MM.1S (cell line): ENCODE results near the gene HOXB5.

Experiments
- EZH2phosphoT487 ChIP-seq: fragments of 300-600 bp; sonication (generic); IDR thresholded peaks from 2 replicates; pipeline ENCODE4 v1.6.1; 2018; ENCODE audit warnings: antibody characterized with exemption, low read length
- TF ChIP-seq, protein P1 (sequence below): fragments of 300-600 bp; sonication (generic); IDR thresholded peaks from 2 replicates; pipeline ENCODE4 v1.5.1; 2016; ENCODE audit warnings: antibody characterized with exemption, low read length, mixed read lengths

DNA sequence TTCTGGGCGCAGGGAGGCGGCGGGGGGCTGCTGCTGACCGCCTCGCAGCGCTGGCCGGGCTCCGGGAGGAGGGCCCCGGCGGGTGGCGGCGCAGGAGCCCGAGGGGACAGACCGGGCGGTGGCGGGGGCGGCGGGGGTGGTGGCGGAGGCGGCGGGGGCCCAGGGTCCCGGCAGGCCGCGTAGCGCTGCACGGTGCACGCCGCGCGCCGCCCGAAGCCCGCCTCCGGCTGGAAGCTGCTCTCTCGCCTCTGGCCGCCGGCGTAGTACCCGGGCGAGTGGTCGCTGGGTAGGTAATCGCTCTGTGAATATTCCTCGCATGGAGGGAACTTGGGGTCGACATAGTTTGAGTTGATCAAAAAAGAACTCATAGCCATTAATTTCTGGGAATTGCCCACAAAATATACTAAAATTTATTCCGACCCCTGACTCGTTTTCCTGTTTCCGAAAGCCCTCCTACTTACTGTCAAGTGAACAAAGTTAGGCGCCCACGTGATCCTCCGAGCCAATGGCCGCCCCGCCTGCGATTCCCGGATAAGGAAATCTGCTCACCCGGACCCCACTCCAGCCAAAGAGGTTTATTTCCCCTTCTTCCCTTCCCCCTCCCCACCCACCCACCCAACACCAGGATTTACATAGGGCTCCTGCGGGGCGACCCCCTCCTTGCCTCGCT lies 15.5 kb downstream of the HOXB5 start, which contains the start of gene HOXB4:
- TF ChIP-seq, protein P1, sequence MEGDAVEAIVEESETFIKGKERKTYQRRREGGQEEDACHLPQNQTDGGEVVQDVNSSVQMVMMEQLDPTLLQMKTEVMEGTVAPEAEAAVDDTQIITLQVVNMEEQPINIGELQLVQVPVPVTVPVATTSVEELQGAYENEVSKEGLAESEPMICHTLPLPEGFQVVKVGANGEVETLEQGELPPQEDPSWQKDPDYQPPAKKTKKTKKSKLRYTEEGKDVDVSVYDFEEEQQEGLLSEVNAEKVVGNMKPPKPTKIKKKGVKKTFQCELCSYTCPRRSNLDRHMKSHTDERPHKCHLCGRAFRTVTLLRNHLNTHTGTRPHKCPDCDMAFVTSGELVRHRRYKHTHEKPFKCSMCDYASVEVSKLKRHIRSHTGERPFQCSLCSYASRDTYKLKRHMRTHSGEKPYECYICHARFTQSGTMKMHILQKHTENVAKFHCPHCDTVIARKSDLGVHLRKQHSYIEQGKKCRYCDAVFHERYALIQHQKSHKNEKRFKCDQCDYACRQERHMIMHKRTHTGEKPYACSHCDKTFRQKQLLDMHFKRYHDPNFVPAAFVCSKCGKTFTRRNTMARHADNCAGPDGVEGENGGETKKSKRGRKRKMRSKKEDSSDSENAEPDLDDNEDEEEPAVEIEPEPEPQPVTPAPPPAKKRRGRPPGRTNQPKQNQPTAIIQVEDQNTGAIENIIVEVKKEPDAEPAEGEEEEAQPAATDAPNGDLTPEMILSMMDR = no peak
- no peak for TF ChIP-seq EZH2phosphoT487
